Keratinocyte (primary cell): Measurements from ENCODE around the gene ZNF8.

Experiments used
- CTCF ChIP-seq, 3 experiments: IDR thresholded peaks in 1 of 3; conservative IDR thresholded peaks in 1 of 3; optimal IDR thresholded peaks in 1 of 3; 2 replicates in 2 of 3; 3 replicates in 1 of 3; pipeline versions ENCODE3 to v1.5.1; 2011; ENCODE audit warnings: low read length in 3 of 3, mild to moderate bottlenecking in 3 of 3, moderate library complexity in 2 of 3, control low read depth in 1 of 3, inconsistent platforms in 1 of 3; ENCODE audit not compliant: insufficient read depth in 2 of 3; ENCODE audit errors: extremely low read depth in 1 of 3
- EZH2 ChIP-seq: IDR thresholded peaks from one replicate; pipeline ENCODE4 v1.6.1; 2012; ENCODE audit warnings: inconsistent platforms, mild to moderate bottlenecking, low read length, moderate library complexity

- TF ChIP-seq CTCF (optimal IDR thresholded peaks at IDR 0.05 in 1 of 3, IDR thresholded peaks at IDR 0.05 in 1 of 3, conservative IDR thresholded peaks at IDR 0.05 in 1 of 3; ENCODE audit: extremely low read depth in 1 of 3, insufficient read depth in 2 of 3, low read length in 3 of 3) = no peak
- TF ChIP-seq EZH2 = no peak
Measured at GRCh38 chr19:58338336-58338735, 59.6 kb downstream of the ZNF8 start.
